Fibroblast of lung (primary cell): ENCODE measurements around the gene KIF16B.

ENCODE experiments used
- EZH2 ChIP-seq: IDR thresholded peaks from 2 replicates; pipeline ENCODE4 v1.5.1; 2012; ENCODE audit warnings: low read length, control low read depth, mild to moderate bottlenecking; ENCODE audit errors: missing control alignments
- TF ChIP-seq, protein P1 (sequence below), 2 donors: IDR thresholded peaks in 1 of 2; conservative IDR thresholded peaks in 1 of 2; 1 replicate in 1 of 2; 2 replicates in 1 of 2; pipeline ENCODE4 v1.5.1; 2011 to 2012; ENCODE audit warnings: low read length in 2 of 2, control low read depth in 1 of 2, inconsistent platforms in 1 of 2, low read depth in 1 of 2, mild to moderate bottlenecking in 1 of 2

DNA sequence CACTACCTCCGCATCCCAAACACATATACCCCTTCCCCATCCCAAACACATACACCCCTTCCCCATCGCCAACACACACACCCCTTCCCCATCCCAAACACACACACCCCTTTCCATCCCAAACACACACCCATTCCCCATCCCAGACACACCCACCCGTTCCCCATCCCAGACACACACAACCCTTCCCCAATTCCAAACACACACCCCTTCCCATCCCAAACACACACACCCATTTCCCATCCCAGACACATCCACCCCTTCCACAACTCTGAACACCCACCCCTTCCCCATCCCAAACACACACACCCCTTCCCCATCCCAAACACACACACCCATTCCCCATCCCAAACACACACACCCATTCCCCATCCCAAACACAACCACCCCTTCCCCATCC lies 314.5 kb downstream of the KIF16B start:
- TF ChIP-seq, protein P1, sequence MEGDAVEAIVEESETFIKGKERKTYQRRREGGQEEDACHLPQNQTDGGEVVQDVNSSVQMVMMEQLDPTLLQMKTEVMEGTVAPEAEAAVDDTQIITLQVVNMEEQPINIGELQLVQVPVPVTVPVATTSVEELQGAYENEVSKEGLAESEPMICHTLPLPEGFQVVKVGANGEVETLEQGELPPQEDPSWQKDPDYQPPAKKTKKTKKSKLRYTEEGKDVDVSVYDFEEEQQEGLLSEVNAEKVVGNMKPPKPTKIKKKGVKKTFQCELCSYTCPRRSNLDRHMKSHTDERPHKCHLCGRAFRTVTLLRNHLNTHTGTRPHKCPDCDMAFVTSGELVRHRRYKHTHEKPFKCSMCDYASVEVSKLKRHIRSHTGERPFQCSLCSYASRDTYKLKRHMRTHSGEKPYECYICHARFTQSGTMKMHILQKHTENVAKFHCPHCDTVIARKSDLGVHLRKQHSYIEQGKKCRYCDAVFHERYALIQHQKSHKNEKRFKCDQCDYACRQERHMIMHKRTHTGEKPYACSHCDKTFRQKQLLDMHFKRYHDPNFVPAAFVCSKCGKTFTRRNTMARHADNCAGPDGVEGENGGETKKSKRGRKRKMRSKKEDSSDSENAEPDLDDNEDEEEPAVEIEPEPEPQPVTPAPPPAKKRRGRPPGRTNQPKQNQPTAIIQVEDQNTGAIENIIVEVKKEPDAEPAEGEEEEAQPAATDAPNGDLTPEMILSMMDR (conservative IDR thresholded peaks at IDR 0.05 in 1 of 2, IDR thresholded peaks at IDR 0.05 in 1 of 2; ENCODE audit: low read depth in 1 of 2, low read length in 2 of 2) = no peak
- no peak for TF ChIP-seq EZH2
